Endothelial cell of umbilical vein (primary cell): ENCODE data around the gene TBC1D16. TPM values are rescaled to one million over a fixed set of nuclear protein-coding genes. Genes with fewer than 3 reads are reported as not detected.

Experiments
- BruUV-seq: library from RNA; stranded (reverse); fragments of 400-500 nt; replicated peaks from 2 replicates; lab custom pipeline; 2021; lab: Mats Ljungman, UMichigan
- CTCF ChIA-PET: fragments of 300-600, 350-600 bp; sonication (Branson Sonifier 250); formaldehyde crosslinking; loops from one replicate; lab custom pipeline; 2021; ENCODE audit warnings: antibody characterized with exemption, inconsistent platforms; lab: Charles Lee
- POLR2A ChIA-PET: fragments of 300-600, 350-600 bp; sonication (Branson Sonifier 250); formaldehyde crosslinking; loops from one replicate; lab custom pipeline; 2021; ENCODE audit warnings: antibody characterized with exemption, inconsistent platforms; lab: Charles Lee
- DNase-seq: peaks from one replicate; pipeline ENCODE4 v3.0.0-alpha.2; 2011; ENCODE audit warnings: low read depth, low spot score
- FAIRE-seq: peaks from 2 replicates; lab custom pipeline; 2011; peaks lifted over from hg19 to GRCh38; lab: Jason Lieb, UNC
- H2AFZ ChIP-seq: 2 replicates; pipeline ENCODE4 v1.6.0; 2012; ENCODE audit warnings: low read depth, low read length, control low read depth, inconsistent platforms
- H3K27ac ChIP-seq: 2 replicates; pipeline ENCODE4 v1.5.1; 2011; ENCODE audit warnings: low read depth, mild to moderate bottlenecking, control low read depth, low read length, moderate library complexity; ENCODE audit not compliant: insufficient read depth
- H3K27me3 ChIP-seq, 2 experiments: 2 replicates each; pipeline versions ENCODE4 v1.6.0 to v1.6.1; 2011; ENCODE audit warnings: low read length in 2 of 2, mixed read lengths in 1 of 2; ENCODE audit not compliant: control insufficient read depth in 2 of 2, insufficient read depth in 2 of 2
- H3K36me3 ChIP-seq, 2 experiments: 2 replicates in 1 of 2; 3 replicates in 1 of 2; pipeline ENCODE4 v1.5.1; 2011; ENCODE audit warnings: low read length in 2 of 2, mild to moderate bottlenecking in 1 of 2, moderate library complexity in 1 of 2; ENCODE audit not compliant: control insufficient read depth in 2 of 2, insufficient read depth in 2 of 2; ENCODE audit errors: extremely low read depth in 1 of 2
- H3K4me1 ChIP-seq: 3 replicates; pipeline ENCODE4 v1.5.1; 2011; ENCODE audit warnings: mild to moderate bottlenecking, low read length; ENCODE audit not compliant: control insufficient read depth, insufficient read depth; ENCODE audit errors: extremely low read depth
- H3K4me2 ChIP-seq: 2 replicates; pipeline ENCODE4 v1.6.1; 2011; ENCODE audit warnings: low read length, control low read depth, mixed read lengths; ENCODE audit not compliant: insufficient read depth
- H3K4me3 ChIP-seq, 3 experiments: fragments of 200-600 bp in 1 of 3; sonication (generic), shearing (Covaris generic) in 1 of 3; replicated peaks in 1 of 3; 2 replicates each; pipeline ENCODE4 v1.5.1; 2011 to 2016; ENCODE audit warnings: control low read depth in 3 of 3, low read length in 3 of 3, mild to moderate bottlenecking in 2 of 3, inconsistent platforms in 1 of 3, low read depth in 1 of 3, moderate library complexity in 1 of 3; ENCODE audit not compliant: insufficient read depth in 1 of 3
- H3K79me2 ChIP-seq: 2 replicates; pipeline ENCODE4 v1.6.0; 2012; ENCODE audit warnings: low read length, inconsistent platforms; ENCODE audit not compliant: control insufficient read depth, insufficient read depth
- H3K9ac ChIP-seq: replicated peaks from 2 replicates; pipeline ENCODE3; 2011; ENCODE audit warnings: low read length, control low read depth; ENCODE audit not compliant: insufficient read depth; ENCODE audit errors: extremely low read depth
- H3K9me1 ChIP-seq: replicated peaks from 3 replicates; pipeline ENCODE4 v1.6.0; 2011; ENCODE audit warnings: mild to moderate bottlenecking, low read length; ENCODE audit not compliant: control insufficient read depth, insufficient read depth; ENCODE audit errors: extremely low read depth
- H3K9me3 ChIP-seq: replicated peaks from 2 replicates; pipeline ENCODE4 v1.5.1; 2012; ENCODE audit warnings: low read length, inconsistent platforms; ENCODE audit not compliant: control insufficient read depth, insufficient read depth
- H4K20me1 ChIP-seq: replicated peaks from 2 replicates; pipeline ENCODE3; 2011; ENCODE audit warnings: mild to moderate bottlenecking, low read length; ENCODE audit not compliant: control insufficient read depth, insufficient read depth; ENCODE audit errors: extremely low read depth
- CTCF ChIP-seq, 2 donors: IDR thresholded peaks; 1 replicate in 1 of 2; 2 replicates in 1 of 2; pipeline ENCODE4 v1.5.1; 2011; ENCODE audit warnings: low read length in 2 of 2, mild to moderate bottlenecking in 2 of 2, moderate library complexity in 2 of 2, control low read depth in 1 of 2, inconsistent platforms in 1 of 2, low read depth in 1 of 2; ENCODE audit not compliant: insufficient read depth in 1 of 2; ENCODE audit errors: extremely low read depth in 1 of 2
- EZH2 ChIP-seq: IDR thresholded peaks from 2 replicates; pipeline ENCODE4 v1.6.1; 2012; ENCODE audit warnings: borderline replicate concordance, low read depth, mild to moderate bottlenecking, moderate library complexity, low read length, inconsistent platforms; ENCODE audit not compliant: severe bottlenecking
- FOS ChIP-seq: IDR thresholded peaks from 2 replicates; pipeline ENCODE4 v1.6.1; 2011; ENCODE audit warnings: mild to moderate bottlenecking, low read length, moderate library complexity, borderline replicate concordance; ENCODE audit not compliant: insufficient read depth
- GATA2 ChIP-seq: IDR thresholded peaks from 2 replicates; pipeline ENCODE4 v1.7.0; 2011; ENCODE audit warnings: low read depth, mild to moderate bottlenecking, moderate library complexity, mixed read lengths, low read length; ENCODE audit not compliant: insufficient read length, insufficient read depth
- JUN ChIP-seq: IDR thresholded peaks from 2 replicates; pipeline ENCODE4 v1.6.1; 2011; ENCODE audit warnings: borderline replicate concordance, low read depth; ENCODE audit not compliant: insufficient read length, insufficient read depth
- MAX ChIP-seq: IDR thresholded peaks from 2 replicates; pipeline ENCODE4 v1.6.1; 2011; ENCODE audit not compliant: insufficient read depth, insufficient read length
- MYC ChIP-seq: IDR thresholded peaks from one replicate; pipeline ENCODE4 v1.6.1; 2011; ENCODE audit warnings: mild to moderate bottlenecking, low read depth, low read length
- POLR2A ChIP-seq: IDR thresholded peaks from 2 replicates; pipeline ENCODE4 v1.6.1; 2012; ENCODE audit warnings: low read depth, mild to moderate bottlenecking, control low read depth, low read length
- POLR2AphosphoS5 ChIP-seq: IDR thresholded peaks from 2 replicates; pipeline ENCODE4 v1.6.1; 2012; ENCODE audit warnings: low read depth, mild to moderate bottlenecking, control low read depth, low read length, moderate library complexity; ENCODE audit not compliant: insufficient read depth
- dilution Hi-C: fragments of 300-500 bp; cut with MboI; formaldehyde crosslinking; loops from one replicate; pipeline ENCODE4 v1.15.0; 2019; ENCODE audit warnings: low sequenced_read_pairs; ENCODE audit not compliant: extremely low pct_ligation_motif_present
- intact Hi-C: fragments of 100-400 bp; cut with micrococcal nuclease; formaldehyde crosslinking; loops from one replicate; pipeline ENCODE4 v1.10.0; 2022
- polyA plus RNA-seq, 4 experiments: library from polyadenylated mRNA; depleted of rRNA in 3 of 4; stranded (reverse) in 3 of 4; unstranded in 1 of 4; fragments of >200 nt; gene quantifications; 2 replicates each; pipeline versions ENCODE4 v1.2.1 to v1.2.3, GENCODE V29; 2011 to 2012; ENCODE audit warnings: missing spikeins in 1 of 4
- total RNA-seq: library from RNA; stranded (reverse); gene quantifications from 2 replicates; pipeline ENCODE4 v1.2.3, GENCODE V29; 2021

TBC1D16 gene
- total and polyA plus RNA-seq, 2 donors (not counting 3 experiments of a cell fraction or from before 2014, with no cell fraction given) = 12.9 to 48.6 TPM

- Histone ChIP-seq H3K9ac (no peak overlapping the region), H2AFZ (no peak overlapping the region), H3K4me3 (no peak overlapping the region), H3K27me3 (no peaks in the 10 kb centered on the region), H3K79me2 (no peaks in the 10 kb centered on the region), H3K9me1 (no peaks in the 10 kb centered on the region), H3K4me2 (no peak overlapping the region), H3K27ac (no peak overlapping the region), H3K4me1 (no peaks in the 10 kb centered on the region), H3K36me3 (peaks cover 2 to 28% of the 10 kb centered on the region in 2 experiments), H4K20me1 (no peaks in the 10 kb centered on the region), H3K9me3 (no peaks in the 10 kb centered on the region)
- dilution Hi-C loops = no loop called here
- no TSS peak for BruUV-seq
- TF ChIP-seq FOS (no peak), MYC (no peak), POLR2AphosphoS5 (no peak), GATA2 (no peak), CTCF (IDR thresholded peaks at IDR 0.05; ENCODE audit: extremely low read depth in 1 of 2, insufficient read depth in 1 of 2, low read depth in 1 of 2, low read length in 2 of 2) (no peak), MAX (no peak), JUN (no peak), EZH2 (no peak), POLR2A (no peak)
- ChIA-PET CTCF (interaction anchor here (0.5 to 7.2 kb wide), 19 partner anchors 9 to 168 kb away, joined by 3 to 70 read pairs (median 4); partner anchors contain the start of genes CBX4 and GAA), POLR2A (no interaction called here)
- FAIRE-seq = no peak
- intact Hi-C loops = loop anchor here (5.0 kb wide), 1 partner anchor 115 kb away; no protein-coding TSS in a partner anchor
- DNase-seq = no peak
These were observed 28.6 kb downstream of the TBC1D16 start for GRCh38 chr17:80006811-80007752.
